Measurements from ENCODE around the gene ADCY5. TPM values are rescaled to one million over a fixed set of nuclear protein-coding genes. Genes with fewer than 3 reads are reported as not detected.

ADCY5 gene
- total RNA-seq, 1 experiment from 2014 or later: 0.24 TPM

DNA sequence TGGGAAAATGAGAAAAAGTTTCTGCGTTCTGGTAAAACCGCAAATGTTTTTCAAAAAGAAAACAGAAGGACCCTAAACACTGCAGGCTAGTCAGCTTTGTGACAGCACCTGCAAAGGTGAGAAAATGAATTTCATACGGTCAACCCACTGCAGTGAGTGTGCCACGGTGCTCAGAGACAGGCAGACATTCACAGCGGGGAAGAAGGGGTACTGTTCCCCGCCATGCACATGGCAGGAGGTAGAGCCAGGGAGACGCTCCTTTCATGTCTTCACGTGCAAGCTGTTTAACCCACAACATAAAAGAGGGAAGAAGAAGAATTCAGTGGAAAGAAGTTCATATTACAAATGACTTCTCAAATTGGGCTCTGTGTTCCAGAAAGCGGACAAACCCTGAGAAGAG lies 137.7 kb downstream of the ADCY5 start:
- no peak overlapping the region for H3K4me2 ChIP-seq
- POLR2A ChIA-PET (ENCODE audit: unreplicated experiment): no interaction called here
- BruUV-seq (replicated peaks): no TSS peak
- no peaks in the 10 kb centered on the region for H4K20me1 ChIP-seq (ENCODE audit: insufficient read depth)
- no peak overlapping the region for H2AFZ ChIP-seq
- H3K4me3 ChIP-seq: no peak overlapping the region
- intact Hi-C loops (cut with micrococcal nuclease; ENCODE audit: unreplicated experiment): no loop called here
- CTCF ChIA-PET: no interaction called here
- H3K9me3 ChIP-seq (ENCODE audit: insufficient read depth, low read depth): no peaks in the 10 kb centered on the region
- no peaks in the 10 kb centered on the region for H3K9me2 ChIP-seq (ENCODE audit: insufficient read depth)
- H3F3A ChIP-seq (ENCODE audit: insufficient read depth, low read depth): no peaks in the 10 kb centered on the region
- H3K4me1 ChIP-seq (replicated peaks; ENCODE audit: insufficient read depth): no peaks in the 10 kb centered on the region
- TF ChIP-seq, protein P1, sequence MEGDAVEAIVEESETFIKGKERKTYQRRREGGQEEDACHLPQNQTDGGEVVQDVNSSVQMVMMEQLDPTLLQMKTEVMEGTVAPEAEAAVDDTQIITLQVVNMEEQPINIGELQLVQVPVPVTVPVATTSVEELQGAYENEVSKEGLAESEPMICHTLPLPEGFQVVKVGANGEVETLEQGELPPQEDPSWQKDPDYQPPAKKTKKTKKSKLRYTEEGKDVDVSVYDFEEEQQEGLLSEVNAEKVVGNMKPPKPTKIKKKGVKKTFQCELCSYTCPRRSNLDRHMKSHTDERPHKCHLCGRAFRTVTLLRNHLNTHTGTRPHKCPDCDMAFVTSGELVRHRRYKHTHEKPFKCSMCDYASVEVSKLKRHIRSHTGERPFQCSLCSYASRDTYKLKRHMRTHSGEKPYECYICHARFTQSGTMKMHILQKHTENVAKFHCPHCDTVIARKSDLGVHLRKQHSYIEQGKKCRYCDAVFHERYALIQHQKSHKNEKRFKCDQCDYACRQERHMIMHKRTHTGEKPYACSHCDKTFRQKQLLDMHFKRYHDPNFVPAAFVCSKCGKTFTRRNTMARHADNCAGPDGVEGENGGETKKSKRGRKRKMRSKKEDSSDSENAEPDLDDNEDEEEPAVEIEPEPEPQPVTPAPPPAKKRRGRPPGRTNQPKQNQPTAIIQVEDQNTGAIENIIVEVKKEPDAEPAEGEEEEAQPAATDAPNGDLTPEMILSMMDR (conservative IDR thresholded peaks at IDR 0.05): no peak
- no peak for TF ChIP-seq EZH2 (IDR thresholded peaks at IDR 0.05; ENCODE audit: low read depth)
- no peaks in the 10 kb centered on the region for H3K79me2 ChIP-seq (ENCODE audit: low read depth)
- no peak overlapping the region for H3K27ac ChIP-seq
- H3K27me3 ChIP-seq (ENCODE audit: insufficient read depth, low read depth): no peaks in the 10 kb centered on the region
- H3K36me3 ChIP-seq (ENCODE audit: low read depth): no peaks in the 10 kb centered on the region
- no peak for DNase-seq

DNA sequence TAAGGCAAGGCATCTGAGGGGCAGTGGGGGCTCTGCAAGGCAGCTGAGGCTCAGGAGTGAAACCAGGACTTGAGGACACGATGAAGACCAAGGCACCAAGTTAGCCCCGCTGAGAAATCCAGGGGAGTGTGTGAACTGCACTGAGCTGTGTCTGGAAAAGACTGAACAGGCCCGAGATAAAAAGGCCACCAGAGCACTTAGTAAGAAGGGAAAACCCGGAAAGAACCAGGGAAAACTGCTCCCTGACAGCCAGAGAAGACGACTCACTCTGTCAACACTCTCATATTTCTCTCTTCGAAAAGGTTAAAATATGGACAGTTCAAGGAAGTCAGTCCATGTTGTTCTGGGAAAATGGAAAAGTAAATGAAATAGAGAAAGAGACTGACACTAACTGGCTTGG lies 138.1 kb downstream of the ADCY5 start:
- Histone ChIP-seq H3K79me2 (ENCODE audit: low read depth) (no peaks in the 10 kb centered on the region), H3F3A (ENCODE audit: insufficient read depth, low read depth) (no peaks in the 10 kb centered on the region), H3K4me2 (no peak overlapping the region), H3K27me3 (ENCODE audit: insufficient read depth, low read depth) (no peaks in the 10 kb centered on the region), H4K20me1 (ENCODE audit: insufficient read depth) (no peaks in the 10 kb centered on the region), H3K9me3 (ENCODE audit: insufficient read depth, low read depth) (no peaks in the 10 kb centered on the region), H3K9me2 (ENCODE audit: insufficient read depth) (no peaks in the 10 kb centered on the region), H3K36me3 (ENCODE audit: low read depth) (no peaks in the 10 kb centered on the region), H3K4me1 (replicated peaks; ENCODE audit: insufficient read depth) (no peaks in the 10 kb centered on the region), H3K27ac (no peak overlapping the region), H3K4me3 (no peak overlapping the region), H2AFZ (no peak overlapping the region)
- POLR2A ChIA-PET (ENCODE audit: unreplicated experiment): no interaction called here
- DNase-seq: peak in 1 of 2 experiments; percentile 54
- BruUV-seq (replicated peaks): no TSS peak
- TF ChIP-seq, protein P1 (conservative IDR thresholded peaks at IDR 0.05): no peak
- TF ChIP-seq EZH2 (IDR thresholded peaks at IDR 0.05; ENCODE audit: low read depth): no peak
- CTCF ChIA-PET: no interaction called here
- intact Hi-C loops (cut with micrococcal nuclease; ENCODE audit: unreplicated experiment): no loop called here

- Histone ChIP-seq H4K20me1 (ENCODE audit: insufficient read depth) (no peaks in the 10 kb centered on the region), H3F3A (ENCODE audit: insufficient read depth, low read depth) (no peaks in the 10 kb centered on the region), H2AFZ (no peak overlapping the region), H3K4me2 (no peak overlapping the region), H3K36me3 (ENCODE audit: low read depth) (no peaks in the 10 kb centered on the region), H3K4me1 (replicated peaks; ENCODE audit: insufficient read depth) (no peaks in the 10 kb centered on the region), H3K79me2 (ENCODE audit: low read depth) (no peaks in the 10 kb centered on the region), H3K27ac (no peak overlapping the region), H3K27me3 (ENCODE audit: insufficient read depth, low read depth) (no peaks in the 10 kb centered on the region), H3K9me3 (ENCODE audit: insufficient read depth, low read depth) (no peaks in the 10 kb centered on the region), H3K4me3 (no peak overlapping the region), H3K9me2 (ENCODE audit: insufficient read depth) (no peaks in the 10 kb centered on the region)
- no TSS peak for BruUV-seq (replicated peaks)
- TF ChIP-seq EZH2 (IDR thresholded peaks at IDR 0.05; ENCODE audit: low read depth): no peak
- TF ChIP-seq, protein P1 (conservative IDR thresholded peaks at IDR 0.05): no peak
- ChIA-PET CTCF (no interaction called here), POLR2A (ENCODE audit: unreplicated experiment) (no interaction called here)
- intact Hi-C loops (cut with micrococcal nuclease; ENCODE audit: unreplicated experiment): no loop called here
- DNase-seq: no peak
These were observed 138.7 kb downstream of the ADCY5 start for GRCh38 chr3:123310186-123310585.
